A549 (cell line): ENCODE results near the gene NFIX.

ENCODE experiments used
- CTCF ChIP-seq: fragments of >200 bp; sonication (Bioruptor Twin); formaldehyde crosslinking; IDR thresholded peaks from 3 replicates; pipeline ENCODE4 v1.5.1; 2016
- POLR2A ChIP-seq: IDR thresholded peaks from 2 replicates; pipeline ENCODE4 v1.6.1; 2012; ENCODE audit warnings: mild to moderate bottlenecking, low read length
- RFX5 ChIP-seq: fragments of 450-650 bp; IDR thresholded peaks from 2 replicates; pipeline ENCODE4 v1.7.1; 2014; ENCODE audit warnings: antibody characterized with exemption, mild to moderate bottlenecking, moderate library complexity
- USF2 ChIP-seq: fragments of 450-650 bp; IDR thresholded peaks from 2 replicates; pipeline ENCODE4 v1.6.1; 2014; ENCODE audit warnings: antibody characterized with exemption

- TF ChIP-seq CTCF (no peak), RFX5 (no peak), POLR2A (no peak), USF2 (no peak)
Measured at GRCh38 chr19:13089857-13090507, 94.7 kb downstream of the NFIX start.
